ENCODE data around the gene GBX2.

Gene GBX2

GRCh38 chr2:236168110-236169080 is at the start of gene GBX2:
Gene GBX2 (minus strand): TSS chr2:236168386. CDS start chr2:236167971, 415 bp downstream.
- DNase-seq, result no peak

DNA sequence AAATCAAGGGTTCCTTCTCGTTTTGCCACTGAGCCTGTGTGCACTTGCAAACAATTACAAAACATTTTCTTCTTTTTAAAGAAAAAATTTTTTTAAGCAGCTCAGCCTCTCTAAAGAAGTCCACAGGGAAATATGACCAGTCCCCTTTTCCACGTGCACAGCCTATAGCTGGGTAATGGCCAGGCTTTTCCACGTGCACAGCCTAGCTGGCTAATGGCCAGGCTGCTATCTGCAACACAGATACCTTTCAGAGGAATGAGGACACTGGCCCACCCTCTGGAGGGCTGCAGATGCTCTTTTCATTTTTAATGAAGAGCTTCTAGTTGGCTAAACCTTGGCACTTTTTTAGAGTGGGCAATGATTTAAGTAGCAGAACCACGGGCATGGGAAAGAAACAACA is 49.7 kb upstream of the GBX2 start:
- no peak for DNase-seq

- no peak for DNase-seq
Measured at GRCh38 chr2:236216711-236217110, 48.5 kb upstream of the GBX2 start.

DNA sequence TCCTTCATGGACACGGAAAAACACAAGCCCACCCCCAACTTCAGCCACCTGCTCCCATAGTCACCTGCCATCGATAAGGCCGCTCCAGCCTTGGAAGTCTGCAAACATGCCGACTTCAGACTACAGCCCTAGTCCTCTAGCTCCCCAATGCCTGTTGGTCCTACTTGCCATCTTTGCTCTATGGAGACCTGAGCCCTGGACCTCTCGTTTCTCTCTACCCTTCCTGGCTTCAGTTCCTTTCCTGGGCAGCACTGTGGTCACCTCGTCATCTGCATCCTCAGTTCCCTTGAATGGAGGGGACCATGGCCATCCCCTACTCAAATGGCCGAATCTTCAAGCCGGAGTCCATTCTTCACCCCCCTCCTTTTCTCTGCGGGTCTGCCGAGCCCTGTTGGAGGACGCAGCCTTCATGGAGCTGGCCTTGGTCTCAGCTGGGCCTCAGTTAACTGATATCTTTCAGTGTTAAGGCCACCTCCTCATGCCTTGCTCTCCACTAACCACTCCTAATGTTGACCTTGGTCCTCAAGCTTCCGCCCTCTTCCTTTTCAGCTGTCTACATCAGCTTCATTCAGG is 47.7 kb upstream of the GBX2 start:
- no peak for DNase-seq

DNA sequence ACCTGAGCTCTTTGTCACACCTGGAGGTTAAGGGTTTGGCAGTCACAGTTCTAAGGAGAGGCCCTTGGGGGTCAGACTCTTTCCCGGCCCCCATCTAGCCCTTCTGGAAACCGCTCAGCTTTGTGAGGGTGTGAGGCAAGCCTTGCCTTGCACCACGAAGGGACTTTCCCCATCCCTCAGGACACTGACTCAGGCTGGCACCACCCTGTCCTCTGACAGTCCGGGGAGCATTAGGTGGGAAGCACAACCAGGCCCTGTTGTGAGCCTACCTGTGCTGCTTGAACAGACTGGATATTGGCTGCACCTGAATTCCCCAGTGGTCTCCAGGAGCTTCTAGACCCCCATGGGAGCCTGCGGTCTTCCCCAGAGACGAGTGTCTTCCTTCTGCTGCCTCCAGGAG is 47.0 kb upstream of the GBX2 start:
- no peak for DNase-seq

- DNase-seq, result no peak
Measured at GRCh38 chr2:236214376-236214995, 46.3 kb upstream of the GBX2 start.

DNA sequence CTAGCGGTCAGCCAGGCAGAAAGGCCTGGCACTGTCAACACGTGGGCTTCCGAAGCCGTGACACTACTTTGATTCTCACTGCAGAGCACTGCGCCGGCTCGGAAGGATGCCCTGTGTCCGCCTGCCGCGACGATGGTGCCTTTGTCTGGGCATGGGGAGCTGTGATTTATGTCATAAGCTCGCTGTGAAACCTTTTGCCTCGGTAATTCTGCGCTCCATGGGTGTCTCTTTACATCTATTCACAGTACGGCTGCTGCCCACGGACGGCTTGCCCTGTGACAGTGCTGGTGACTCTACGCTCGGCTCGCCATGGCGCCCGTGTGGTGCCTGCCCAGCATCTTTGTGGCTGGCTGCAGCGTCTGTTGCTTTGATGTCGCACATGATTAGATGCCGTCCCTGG is 43.1 kb upstream of the GBX2 start:
- DNase-seq, result no peak

DNA sequence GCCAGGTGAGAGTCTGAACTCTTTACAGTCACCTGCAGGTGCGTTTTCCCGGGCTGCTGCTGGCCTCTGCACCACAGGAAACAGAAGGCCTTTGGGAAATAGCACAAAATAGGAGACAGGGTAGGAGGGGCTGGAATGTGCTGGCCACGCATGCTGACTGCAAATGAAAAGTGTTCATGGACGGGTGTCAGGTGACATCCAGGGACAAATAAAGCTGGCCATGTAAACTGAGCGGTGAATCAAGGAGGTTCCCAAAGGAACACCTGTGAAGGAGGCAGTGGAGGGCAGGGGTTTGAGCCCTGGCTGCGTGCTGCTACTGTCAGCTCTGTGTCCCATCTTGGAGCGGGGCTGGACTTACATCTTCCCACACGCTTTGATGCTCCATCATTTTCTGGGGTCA is 42.4 kb upstream of the GBX2 start:
- DNase-seq, result no peak

DNA sequence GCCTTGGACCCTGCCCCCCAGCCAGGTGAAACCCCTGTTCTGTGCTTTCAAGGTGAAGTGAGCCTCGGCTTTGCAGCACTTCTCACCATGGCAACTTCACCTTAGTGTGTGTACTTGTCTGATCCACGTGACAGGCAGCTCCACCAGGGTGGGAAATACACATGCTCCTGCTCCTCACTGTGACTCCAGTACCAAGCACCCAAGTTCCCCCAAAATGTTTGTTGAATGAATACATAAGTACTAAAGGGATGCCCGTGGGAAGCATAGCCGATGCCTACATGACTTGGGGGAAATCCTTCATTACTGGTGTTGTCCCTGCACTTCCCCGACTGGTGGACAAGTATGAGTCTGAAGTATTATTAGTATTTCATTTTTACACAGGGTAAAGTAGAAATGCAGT is 41.8 kb upstream of the GBX2 start:
- no peak for DNase-seq

GRCh38 chr2:236209535-236209934 is 41.3 kb upstream of the GBX2 start:
- no peak for DNase-seq

DNA sequence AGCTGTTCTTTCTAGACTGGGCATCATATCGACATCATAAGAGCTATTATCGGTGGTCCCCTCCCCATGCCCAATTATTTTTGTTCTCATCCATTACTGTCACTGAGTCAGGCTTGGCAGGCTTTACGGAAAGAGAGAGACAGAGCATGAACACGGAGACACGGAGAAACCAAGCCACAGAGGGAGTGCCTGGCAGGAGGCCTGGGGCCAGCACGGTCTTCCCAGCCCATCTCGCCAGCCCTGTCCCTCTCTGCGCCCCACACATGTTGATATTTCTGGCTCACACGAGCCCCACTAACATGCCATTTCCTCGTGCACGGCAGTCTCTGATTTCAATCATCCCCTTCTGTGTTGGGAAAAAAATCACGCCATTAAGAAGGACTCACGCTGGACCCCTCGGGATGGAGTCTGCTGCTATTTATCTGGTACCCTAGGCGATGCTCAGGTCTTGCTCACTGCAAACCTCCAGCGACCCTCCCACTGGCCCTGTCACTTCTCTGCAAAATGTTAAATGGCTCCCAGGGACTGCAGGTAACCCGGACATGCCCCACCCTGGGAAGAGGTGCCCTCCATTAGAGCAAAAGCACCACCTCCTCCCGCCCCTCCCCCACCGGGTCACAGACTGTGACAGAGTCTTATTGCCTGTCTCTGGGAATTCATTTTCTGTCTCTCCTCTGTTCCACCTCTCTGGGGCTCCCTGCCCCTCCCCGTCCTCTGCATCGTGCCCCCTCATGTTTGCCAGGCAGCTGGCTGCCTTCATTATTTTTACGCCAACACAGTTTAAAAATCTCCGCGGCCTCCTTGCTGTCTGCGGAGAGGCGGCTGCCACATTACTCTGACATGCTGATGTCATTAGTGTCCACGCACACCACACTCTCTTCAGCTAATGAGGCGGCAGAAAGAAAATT is 40.1 kb upstream of the GBX2 start:
- DNase-seq, result no peak

- DNase-seq, result no peak
Measured at GRCh38 chr2:236207472-236207871, 39.3 kb upstream of the GBX2 start.

DNA sequence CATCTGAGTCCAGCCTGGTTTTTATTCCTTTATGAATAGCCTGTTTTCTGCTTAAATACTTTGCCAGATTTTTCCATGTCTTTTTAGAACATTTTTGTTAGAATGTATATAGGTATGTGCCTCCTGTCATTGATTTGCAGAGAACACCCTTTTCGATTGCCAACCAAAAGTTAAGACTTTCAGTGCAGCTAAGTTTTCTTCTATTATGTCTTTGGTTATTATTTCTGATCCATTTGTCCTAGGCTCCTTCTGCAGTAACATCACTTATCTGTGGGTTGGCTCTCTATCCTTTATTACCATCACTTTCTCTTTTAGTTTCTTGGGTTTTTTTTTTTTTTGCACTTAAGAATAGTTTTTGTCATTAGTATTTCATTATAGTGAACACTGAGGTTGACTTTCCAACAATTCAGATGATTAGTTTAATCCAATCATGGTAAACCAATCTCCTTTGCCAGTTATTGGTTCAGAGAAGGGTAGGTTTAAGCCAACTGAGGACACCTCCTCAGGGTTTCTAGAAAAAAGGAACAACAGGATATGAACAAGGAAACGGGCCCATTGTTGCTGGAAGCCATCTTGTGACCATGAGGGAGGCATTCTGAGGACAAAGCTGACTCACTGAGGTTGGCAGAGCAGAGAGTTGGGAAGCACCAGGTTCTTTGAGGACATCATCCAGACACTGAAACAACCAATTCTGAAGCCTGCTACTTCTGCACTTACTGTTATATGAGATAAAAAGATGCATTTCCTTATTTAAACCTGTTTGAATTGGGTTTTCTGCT is 37.9 kb upstream of the GBX2 start:
- no peak for DNase-seq

DNA sequence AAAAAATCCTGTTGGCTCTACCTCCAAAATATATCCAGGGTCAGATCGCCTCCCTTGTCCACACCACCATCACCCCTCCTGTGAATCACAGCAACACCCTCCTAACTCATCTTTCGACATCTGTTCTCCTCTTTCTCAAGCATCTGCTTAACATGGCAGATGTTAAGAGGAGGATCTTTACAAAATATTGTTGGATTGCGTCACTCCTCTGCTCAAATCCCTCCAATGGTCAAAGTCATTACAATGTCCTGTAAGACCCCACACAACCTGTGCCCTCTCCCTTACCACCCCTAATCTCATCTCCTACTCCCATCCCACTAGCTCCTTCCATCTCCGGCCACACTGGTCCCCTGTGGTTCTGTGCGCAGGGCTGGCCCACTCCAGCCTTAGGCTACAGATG is 36.8 kb upstream of the GBX2 start:
- no peak for DNase-seq

DNA sequence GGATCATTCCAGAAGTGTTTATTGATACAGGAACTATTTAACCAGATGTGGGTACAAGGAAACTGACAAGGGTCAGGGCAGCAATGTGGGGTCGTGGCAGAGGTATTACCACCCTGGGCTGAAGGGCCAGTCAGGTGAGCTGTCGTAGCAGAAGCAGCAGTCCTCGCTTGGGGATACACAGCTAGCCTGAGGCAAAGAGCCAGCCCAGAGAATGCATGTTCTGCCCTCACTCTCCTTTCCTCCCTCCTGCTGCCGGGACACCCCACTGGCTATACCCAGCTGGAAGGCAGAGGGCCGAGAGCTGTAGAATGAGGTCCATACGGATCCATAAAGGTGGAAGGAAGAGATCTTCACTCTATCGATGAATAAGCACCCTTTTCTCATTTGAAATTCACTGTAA is 32.2 kb upstream of the GBX2 start:
- no peak for DNase-seq

GRCh38 chr2:236196366-236196765 is 28.2 kb upstream of the GBX2 start:
- no peak for DNase-seq

- no peak for DNase-seq
Measured at GRCh38 chr2:236195726-236196125, 27.5 kb upstream of the GBX2 start.

GRCh38 chr2:236194786-236195185 is 26.6 kb upstream of the GBX2 start:
- no peak for DNase-seq

- no peak for DNase-seq
Measured at GRCh38 chr2:236193026-236193425, 24.8 kb upstream of the GBX2 start.

GRCh38 chr2:236190674-236191073 is 22.5 kb upstream of the GBX2 start:
- DNase-seq, result no peak

DNA sequence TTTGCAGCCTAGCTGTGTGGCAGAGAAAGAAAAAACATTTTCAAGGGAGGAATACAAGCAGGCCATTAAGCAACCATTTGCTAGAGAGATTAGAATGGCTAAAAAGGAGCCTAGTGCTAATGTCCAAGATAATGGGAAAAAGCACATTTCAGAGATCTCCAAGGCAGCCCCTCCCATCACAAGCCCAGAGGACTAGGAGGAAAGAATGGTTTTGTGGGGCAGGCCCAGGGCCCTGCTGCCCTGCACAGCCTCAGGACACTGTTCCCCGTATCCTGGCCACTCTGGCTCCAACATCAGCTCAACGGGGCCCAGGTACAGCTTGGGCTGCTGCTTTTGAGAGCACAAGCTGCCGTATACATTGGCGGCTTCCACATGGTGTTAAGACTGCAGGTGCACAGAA is 16.5 kb upstream of the GBX2 start:
- DNase-seq, result no peak

DNA sequence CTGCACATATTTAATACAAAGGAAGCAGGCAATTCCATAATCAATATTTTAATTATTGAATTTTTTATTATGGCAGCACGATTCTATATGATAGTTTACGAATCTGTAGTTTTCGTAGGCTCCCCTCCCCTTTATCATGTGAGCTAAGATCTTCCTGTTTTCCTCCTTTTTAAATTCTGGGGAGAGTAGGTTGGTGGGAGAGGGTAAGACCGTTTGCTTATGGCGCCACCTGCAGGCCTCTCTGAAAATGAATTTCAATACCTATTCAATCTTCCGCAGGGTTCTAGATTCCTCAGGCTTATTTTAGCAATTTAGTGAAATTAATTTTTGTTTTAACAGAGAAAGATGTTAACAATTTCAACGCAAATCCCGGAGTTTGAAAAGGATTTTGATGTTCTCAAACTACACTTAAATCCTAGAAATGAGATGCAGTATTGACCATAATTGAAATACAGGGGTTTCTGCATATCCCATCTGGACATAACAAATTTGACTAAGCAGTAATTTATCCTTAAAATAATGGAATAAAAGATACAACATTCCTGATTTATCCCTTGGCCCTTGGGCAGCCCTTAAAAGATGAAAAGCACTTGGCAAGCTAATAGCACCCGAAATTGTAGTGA is 12.8 kb upstream of the GBX2 start:
- DNase-seq, result no peak

All from NCI-H187 treated with DMSO at 0.1 percent for 48 hours (cell line).